Keratinocyte (primary cell): ENCODE measurements around the gene CSTA. TPM values are rescaled to one million over a fixed set of nuclear protein-coding genes. Genes with fewer than 3 reads are reported as not detected.
A peak's percentile ranks its signal among the peaks of the same experiment; 100 is the strongest.

Experiments
- DNase-seq: peaks from one replicate; pipeline ENCODE4 v3.0.0-alpha.2; 2011; ENCODE audit warnings: low read depth, missing footprints, low spot score
- FAIRE-seq: peaks from 2 replicates; lab custom pipeline; 2011; peaks lifted over from hg19 to GRCh38; lab: Jason Lieb, UNC
- H2AFZ ChIP-seq: 2 replicates; pipeline ENCODE4 v1.6.0; 2012; ENCODE audit warnings: low read length, control low read depth, inconsistent platforms; ENCODE audit not compliant: control insufficient read depth
- H3K27ac ChIP-seq: 2 replicates; pipeline ENCODE4 v1.5.1; 2011; ENCODE audit warnings: low read length; ENCODE audit not compliant: control insufficient read depth, insufficient read depth
- H3K27me3 ChIP-seq: 3 replicates; pipeline ENCODE4 v1.6.0; 2011; ENCODE audit warnings: low read length; ENCODE audit not compliant: control insufficient read depth, insufficient read depth; ENCODE audit errors: extremely low read depth
- H3K36me3 ChIP-seq, 2 experiments: 2 replicates in 1 of 2; 3 replicates in 1 of 2; pipeline ENCODE4 v1.5.1; 2011; ENCODE audit warnings: low read length in 2 of 2, mild to moderate bottlenecking in 1 of 2; ENCODE audit not compliant: control insufficient read depth in 2 of 2, insufficient read depth in 2 of 2; ENCODE audit errors: extremely low read depth in 1 of 2
- H3K4me1 ChIP-seq: 3 replicates; pipeline ENCODE4 v1.5.1; 2011; ENCODE audit warnings: low read length; ENCODE audit not compliant: control insufficient read depth, insufficient read depth; ENCODE audit errors: extremely low read depth
- H3K4me2 ChIP-seq: 3 replicates; pipeline ENCODE4 v1.6.0; 2011; ENCODE audit warnings: low read depth, low read length; ENCODE audit not compliant: control insufficient read depth, insufficient read depth; ENCODE audit errors: extremely low read depth
- H3K4me3 ChIP-seq, 3 experiments: fragments of 200-600 bp in 1 of 3; sonication (generic) in 1 of 3; 2 replicates in 2 of 3; 3 replicates in 1 of 3; pipeline ENCODE4 v1.5.1; 2011 to 2016; ENCODE audit warnings: low read length in 3 of 3, mild to moderate bottlenecking in 3 of 3, control low read depth in 2 of 3, inconsistent platforms in 1 of 3, low read depth in 1 of 3, mixed read lengths in 1 of 3, mixed run types in 1 of 3, moderate library complexity in 1 of 3; ENCODE audit not compliant: control insufficient read depth in 2 of 3, insufficient read depth in 2 of 3; ENCODE audit errors: extremely low read depth in 1 of 3
- H3K79me2 ChIP-seq: 2 replicates; pipeline ENCODE4 v1.6.0; 2012; ENCODE audit warnings: low read length; ENCODE audit not compliant: control insufficient read depth, insufficient read depth
- H3K9ac ChIP-seq: 3 replicates; pipeline ENCODE4 v1.6.0; 2011; ENCODE audit warnings: low read length; ENCODE audit not compliant: control insufficient read depth, insufficient read depth; ENCODE audit errors: extremely low read depth
- H3K9me1 ChIP-seq: 3 replicates; pipeline ENCODE4 v1.6.0; 2011; ENCODE audit warnings: low read length; ENCODE audit not compliant: control insufficient read depth, insufficient read depth; ENCODE audit errors: extremely low read depth
- H3K9me3 ChIP-seq: 2 replicates; pipeline ENCODE4 v1.5.1; 2012; ENCODE audit warnings: low read depth, low read length; ENCODE audit not compliant: control insufficient read depth
- H4K20me1 ChIP-seq: 3 replicates; pipeline ENCODE4 v1.6.0; 2011; ENCODE audit warnings: low read length; ENCODE audit not compliant: control insufficient read depth, insufficient read depth; ENCODE audit errors: extremely low read depth
- EZH2 ChIP-seq: IDR thresholded peaks from one replicate; pipeline ENCODE4 v1.6.1; 2012; ENCODE audit warnings: inconsistent platforms, mild to moderate bottlenecking, low read length, moderate library complexity
- dilution Hi-C: fragments of 300-500 bp; cut with MboI; formaldehyde crosslinking; loops from one replicate; pipeline ENCODE4 v1.7.0; 2020; ENCODE audit warnings: low sequenced_read_pairs; ENCODE audit not compliant: extremely low pct_ligation_motif_present
- polyA plus RNA-seq, 5 experiments: library from polyadenylated mRNA; depleted of rRNA in 3 of 5; stranded (reverse) in 3 of 5; stranded (forward) in 1 of 5; unstranded in 1 of 5; fragments of >200 nt; gene quantifications; 1 replicate in 1 of 5; 2 replicates in 3 of 5; 3 replicates in 1 of 5; pipeline versions ENCODE4 v1.2.1 to v1.2.3, GENCODE V29; 2011 to 2012; ENCODE audit warnings: missing spikeins in 2 of 5, low read depth in 1 of 5, low replicate concordance in 1 of 5
- TF ChIP-seq, protein P1 (sequence below), 3 experiments: IDR thresholded peaks in 1 of 3; conservative IDR thresholded peaks in 1 of 3; optimal IDR thresholded peaks in 1 of 3; 2 replicates in 2 of 3; 3 replicates in 1 of 3; pipeline versions ENCODE3 to v1.5.1; 2011; ENCODE audit warnings: low read length in 3 of 3, mild to moderate bottlenecking in 3 of 3, moderate library complexity in 2 of 3, control low read depth in 1 of 3, inconsistent platforms in 1 of 3; ENCODE audit not compliant: insufficient read depth in 2 of 3; ENCODE audit errors: extremely low read depth in 1 of 3

The CSTA gene
- polyA plus RNA-seq, 1 donor (not counting 4 experiments of a cell fraction or from before 2014, with no cell fraction given), result 1,138 TPM

DNA sequence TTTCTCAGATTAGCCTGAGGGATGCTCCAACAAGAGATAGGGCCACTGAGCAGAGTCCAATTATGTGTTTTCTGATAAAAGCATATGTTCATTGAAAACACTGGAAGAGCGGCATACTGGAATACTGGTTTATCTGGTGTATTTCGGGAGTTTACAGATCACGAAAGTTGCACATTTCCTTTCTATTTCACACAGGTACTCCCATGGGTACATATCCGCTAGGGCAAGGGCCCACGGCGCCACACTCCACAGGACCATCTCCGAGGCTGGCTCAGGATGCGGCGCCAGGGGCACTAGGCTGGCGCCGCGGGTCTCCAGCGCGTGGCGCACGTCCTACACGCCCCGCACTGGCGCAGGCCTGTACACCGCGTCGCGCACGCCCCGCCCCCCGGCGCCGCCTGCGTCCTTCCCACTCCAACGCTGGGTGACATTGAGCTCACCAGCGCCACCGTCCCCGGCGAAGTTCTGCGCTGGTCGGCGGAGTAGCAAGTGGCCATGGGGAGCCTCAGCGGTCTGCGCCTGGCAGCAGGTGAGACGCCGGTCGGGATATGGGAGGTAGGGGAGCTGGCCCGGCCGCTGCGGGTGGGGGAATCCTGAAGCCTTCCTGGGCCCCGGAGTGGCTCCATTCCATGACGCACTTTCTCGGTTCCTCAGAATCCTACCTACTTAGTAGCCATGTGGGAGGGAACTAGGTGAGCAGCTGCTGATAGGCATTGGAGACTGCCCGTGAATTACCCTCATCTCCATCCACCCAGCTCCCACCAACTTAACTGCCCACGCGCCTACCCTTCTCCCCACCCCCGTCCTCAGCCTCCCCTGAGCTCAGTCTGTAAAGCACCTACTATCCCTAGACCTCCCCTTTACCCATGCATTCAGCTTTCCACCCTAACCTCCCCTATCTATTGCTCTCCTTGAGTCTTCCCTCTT, 59.0 kb downstream of the CSTA start, which contains the start of gene FAM162A:
FAM162A (plus strand) TSS at position 412 of the 927 bp plus-strand sequence; CDS start at position 496, 84 bp downstream.
- peak; percentile 67 for FAIRE-seq

DNA sequence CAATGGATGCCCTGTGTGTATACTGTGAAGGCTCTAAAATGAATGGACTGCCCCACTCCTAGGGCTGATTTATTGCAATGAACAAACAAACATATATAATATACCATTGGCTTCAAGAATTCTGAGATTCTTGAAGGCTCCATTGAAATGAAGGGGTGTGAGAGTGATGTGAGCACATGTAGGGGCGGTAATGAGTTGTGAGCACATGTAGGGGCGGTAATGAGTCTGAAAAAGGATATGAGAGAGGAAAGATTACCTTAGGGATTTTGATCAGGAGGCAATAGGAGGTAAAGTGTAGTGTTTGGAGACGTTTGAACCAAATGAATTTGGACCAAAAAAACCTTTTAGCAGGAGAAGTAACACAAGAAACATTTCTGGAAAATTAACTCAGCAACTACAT, 62.7 kb downstream of the CSTA start:
- FAIRE-seq (no peak), DNase-seq (no peak)
- Histone ChIP-seq H2AFZ (no peak overlapping the region), H3K4me1 (peaks cover 10% of the 10 kb centered on the region), H3K9me1 (no peaks in the 10 kb centered on the region), H3K9me3 (no peaks in the 10 kb centered on the region), H4K20me1 (no peaks in the 10 kb centered on the region), H3K4me3 (no peak overlapping the region), H3K4me2 (no peak overlapping the region), H3K79me2 (peaks cover 7% of the 10 kb centered on the region), H3K36me3 (no peaks in the 10 kb centered on the region), H3K9ac (no peak overlapping the region), H3K27me3 (no peaks in the 10 kb centered on the region), H3K27ac (no peak overlapping the region)
- TF ChIP-seq EZH2, result no peak
- dilution Hi-C loops, result no loop called here

More for the DNA sequence above, 59.0 kb downstream of the CSTA start, which contains the start of gene FAM162A:
- peak within 1 kb of the TSS; percentile 94 for H3K4me2 ChIP-seq
- peak; percentile 54 for DNase-seq
- peak within 1 kb of the TSS; percentile 91 for H2AFZ ChIP-seq
- no peaks in the 10 kb centered on the region for H4K20me1 ChIP-seq
- no peak for TF ChIP-seq EZH2
- TF ChIP-seq, protein P1, sequence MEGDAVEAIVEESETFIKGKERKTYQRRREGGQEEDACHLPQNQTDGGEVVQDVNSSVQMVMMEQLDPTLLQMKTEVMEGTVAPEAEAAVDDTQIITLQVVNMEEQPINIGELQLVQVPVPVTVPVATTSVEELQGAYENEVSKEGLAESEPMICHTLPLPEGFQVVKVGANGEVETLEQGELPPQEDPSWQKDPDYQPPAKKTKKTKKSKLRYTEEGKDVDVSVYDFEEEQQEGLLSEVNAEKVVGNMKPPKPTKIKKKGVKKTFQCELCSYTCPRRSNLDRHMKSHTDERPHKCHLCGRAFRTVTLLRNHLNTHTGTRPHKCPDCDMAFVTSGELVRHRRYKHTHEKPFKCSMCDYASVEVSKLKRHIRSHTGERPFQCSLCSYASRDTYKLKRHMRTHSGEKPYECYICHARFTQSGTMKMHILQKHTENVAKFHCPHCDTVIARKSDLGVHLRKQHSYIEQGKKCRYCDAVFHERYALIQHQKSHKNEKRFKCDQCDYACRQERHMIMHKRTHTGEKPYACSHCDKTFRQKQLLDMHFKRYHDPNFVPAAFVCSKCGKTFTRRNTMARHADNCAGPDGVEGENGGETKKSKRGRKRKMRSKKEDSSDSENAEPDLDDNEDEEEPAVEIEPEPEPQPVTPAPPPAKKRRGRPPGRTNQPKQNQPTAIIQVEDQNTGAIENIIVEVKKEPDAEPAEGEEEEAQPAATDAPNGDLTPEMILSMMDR (optimal IDR thresholded peaks at IDR 0.05 in 1 of 3, IDR thresholded peaks at IDR 0.05 in 1 of 3, conservative IDR thresholded peaks at IDR 0.05 in 1 of 3; ENCODE audit: extremely low read depth in 1 of 3, insufficient read depth in 2 of 3, low read length in 3 of 3), result peak; percentile 26 to 82 (median 55)
- peak within 1 kb of the TSS; percentile 94 for H3K9ac ChIP-seq
- no peaks in the 10 kb centered on the region for H3K9me3 ChIP-seq
- no peaks in the 10 kb centered on the region for H3K27me3 ChIP-seq
- dilution Hi-C loops, result no loop called here
- peak within 1 kb of the TSS; percentile 87 for H3K27ac ChIP-seq
- no peaks in the 10 kb centered on the region for H3K36me3 ChIP-seq
- peaks cover 19% of the 10 kb centered on the region for H3K4me1 ChIP-seq
- H3K79me2 ChIP-seq, result peaks cover 39% of the 10 kb centered on the region
- H3K4me3 ChIP-seq, result peak within 1 kb of the TSS; percentile 83 to 95 (median 94)
- H3K9me1 ChIP-seq, result no peaks in the 10 kb centered on the region
